ENCODE measurements around the gene ZNF425. TPM values are rescaled to one million over a fixed set of nuclear protein-coding genes. Genes with fewer than 3 reads are reported as not detected.

The ZNF425 gene
- total and polyA plus RNA-seq, 9 of the 15 experiments (the other 6 are each of a cell fraction or from before 2014, with no cell fraction given), result 0.03 to 0.89 (median 0.54) TPM

GRCh38 chr7:149147072-149147751 lies 21.1 kb upstream of the ZNF425 start, which contains the start of gene ZNF398 (continued):
- TF ChIP-seq ZBTB40 (IDR thresholded peaks at IDR 0.05) (peak; percentile 59; the same call in 1 of the 2 replicates), ZBTB40 (CRISPR knock-in tag; IDR thresholded peaks at IDR 0.05) (no peak), TOE1 (IDR thresholded peaks at IDR 0.05; ENCODE audit: borderline replicate concordance) (0 out of 2 replicates have a peak, but pooled peaks have one; percentile 38), TOE1 (CRISPR knock-in tag; IDR thresholded peaks at IDR 0.05; ENCODE audit: borderline replicate concordance, low read depth) (no peak; the same call in 1 of the 2 replicates), MCM5 (IDR thresholded peaks at IDR 0.05; ENCODE audit: low read depth) (no peak), ZNF551 (CRISPR knock-in tag; IDR thresholded peaks at IDR 0.05) (no peak), ZHX1 (conservative IDR thresholded peaks at IDR 0.05; ENCODE audit: low read length) (peak; percentile 64; the same call in 1 of the 2 replicates), FOXP1 (CRISPR knock-in tag; IDR thresholded peaks at IDR 0.05) (peak; percentile 11; the same call in 1 of the 2 replicates), NR1H2 (CRISPR knock-in tag; IDR thresholded peaks at IDR 0.05) (0 out of 2 replicates have a peak, but pooled peaks have one; percentile 71), BRF2 (IDR thresholded peaks at IDR 0.05; ENCODE audit: borderline replicate concordance, insufficient read depth, insufficient read length) (no peak)

Measured in K562 (cell line).